HG03025 (cell line): Measurements from ENCODE around the gene ESPN.

Experiments
- ATAC-seq: cut with Tn5 transposase; IDR thresholded peaks from one replicate; pipeline ENCODE4 v1.9.1; 2021; ENCODE audit warnings: mild to moderate bottlenecking, moderate library complexity; ENCODE audit not compliant: unreplicated experiment, low FRiP score

Gene ESPN

DNA sequence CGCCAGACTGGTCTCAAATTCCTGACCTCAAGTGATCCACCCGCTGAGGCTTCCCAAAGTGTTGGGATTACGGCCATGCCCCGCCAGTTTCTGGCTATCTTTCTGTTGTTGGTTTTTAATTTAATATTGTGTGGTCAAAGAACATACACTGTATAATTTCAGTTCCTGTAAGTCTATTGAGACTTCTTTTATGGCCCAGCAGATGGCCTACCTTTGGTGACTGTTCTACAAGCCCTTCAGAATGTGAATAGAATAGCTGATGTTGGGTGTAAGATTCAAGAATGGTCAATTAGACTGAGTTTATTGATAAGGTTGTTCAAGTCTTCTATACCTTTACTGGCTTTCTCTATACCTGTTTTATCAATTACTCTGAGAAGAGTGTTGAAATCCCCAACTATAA is 15.5 kb upstream of the ESPN start:
- ATAC-seq, result no peak

DNA sequence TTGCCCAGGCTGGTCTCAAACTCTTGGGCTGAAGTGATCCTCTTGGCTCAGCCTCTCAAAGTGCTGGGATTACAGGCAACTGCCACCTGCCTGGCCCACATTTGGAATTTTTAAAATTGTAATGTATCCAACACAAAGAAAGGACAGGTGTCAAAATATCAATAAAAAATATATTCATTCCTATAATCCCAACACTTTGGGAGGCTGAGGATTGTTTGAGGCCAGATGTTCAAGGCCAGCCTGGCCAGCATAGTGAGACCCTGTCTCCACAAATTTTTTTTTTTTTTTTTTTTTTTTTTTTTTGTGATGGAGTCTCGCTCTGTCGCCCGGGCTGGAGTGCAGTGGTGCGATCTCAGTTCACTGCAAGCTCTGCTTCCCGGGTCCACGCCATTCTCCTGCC is 14.8 kb upstream of the ESPN start:
- no peak for ATAC-seq

DNA sequence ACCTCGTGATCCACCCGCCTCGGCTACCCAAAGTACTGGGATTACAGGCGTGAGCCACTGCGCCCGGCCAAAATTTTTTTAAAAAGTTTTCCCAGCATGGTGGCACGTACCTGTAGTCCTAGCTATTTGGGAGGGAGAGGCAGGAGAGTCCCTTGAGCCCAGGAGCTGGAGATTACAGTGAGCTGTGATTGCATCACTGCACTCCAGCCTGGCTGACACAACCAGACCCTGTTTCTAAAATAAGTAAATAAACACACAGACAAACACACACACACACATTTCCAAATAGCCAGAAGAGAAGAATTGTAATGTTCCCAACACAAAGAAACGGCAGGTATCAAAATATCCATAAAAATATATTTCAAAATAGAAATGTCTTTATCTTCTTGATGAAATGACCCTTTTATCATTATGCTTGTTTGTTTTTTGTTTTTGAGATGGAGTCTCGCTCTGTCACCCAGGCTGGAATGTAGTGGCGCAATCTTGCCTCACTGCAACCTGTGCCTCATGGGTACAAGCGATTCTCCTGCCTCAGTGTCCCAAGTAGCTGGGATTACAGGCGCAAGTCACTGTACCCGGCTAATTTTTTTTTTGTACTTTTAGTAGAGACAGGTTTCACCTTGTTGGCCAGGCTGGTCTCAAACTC is 14.2 kb upstream of the ESPN start:
- no peak for ATAC-seq

DNA sequence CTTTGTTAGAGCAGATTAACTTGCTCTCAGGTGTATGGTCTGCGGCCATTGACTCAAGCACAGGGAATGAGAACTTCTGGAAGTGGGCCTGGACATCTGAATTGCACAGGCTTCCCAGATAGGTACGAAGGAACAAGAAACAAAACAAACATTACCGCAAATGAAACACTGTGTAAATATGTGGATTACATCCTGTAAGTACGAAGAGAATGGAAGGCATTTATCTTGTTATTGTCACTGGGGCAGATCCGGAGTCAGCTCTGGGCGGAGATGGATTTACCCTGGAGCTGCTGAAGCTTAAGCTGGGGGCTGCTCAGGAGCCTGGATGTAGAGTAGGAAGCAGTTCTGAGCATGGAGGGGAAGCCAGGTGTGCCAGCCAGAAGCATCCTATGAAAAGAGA is 11.7 kb upstream of the ESPN start:
- no peak for ATAC-seq

DNA sequence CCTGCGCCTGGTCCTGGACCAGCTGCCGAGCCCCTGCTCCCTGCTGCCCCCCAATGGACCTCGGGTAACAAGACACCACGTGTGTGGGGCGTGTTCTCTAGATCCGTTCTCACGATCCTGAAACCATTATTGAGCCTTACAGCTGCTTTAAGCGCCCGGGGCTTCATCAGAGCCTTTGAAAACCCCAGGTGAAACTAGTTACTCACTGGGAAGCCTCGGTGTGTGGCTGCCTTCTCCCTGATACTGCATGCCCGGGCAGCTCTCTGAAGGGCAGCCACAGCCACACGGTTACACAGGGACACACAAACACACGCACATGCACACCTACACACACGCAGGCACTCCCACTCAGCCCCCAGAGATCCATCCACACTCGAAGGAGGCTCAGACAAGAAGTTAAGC is 10.1 kb upstream of the ESPN start:
- ATAC-seq, result no peak

DNA sequence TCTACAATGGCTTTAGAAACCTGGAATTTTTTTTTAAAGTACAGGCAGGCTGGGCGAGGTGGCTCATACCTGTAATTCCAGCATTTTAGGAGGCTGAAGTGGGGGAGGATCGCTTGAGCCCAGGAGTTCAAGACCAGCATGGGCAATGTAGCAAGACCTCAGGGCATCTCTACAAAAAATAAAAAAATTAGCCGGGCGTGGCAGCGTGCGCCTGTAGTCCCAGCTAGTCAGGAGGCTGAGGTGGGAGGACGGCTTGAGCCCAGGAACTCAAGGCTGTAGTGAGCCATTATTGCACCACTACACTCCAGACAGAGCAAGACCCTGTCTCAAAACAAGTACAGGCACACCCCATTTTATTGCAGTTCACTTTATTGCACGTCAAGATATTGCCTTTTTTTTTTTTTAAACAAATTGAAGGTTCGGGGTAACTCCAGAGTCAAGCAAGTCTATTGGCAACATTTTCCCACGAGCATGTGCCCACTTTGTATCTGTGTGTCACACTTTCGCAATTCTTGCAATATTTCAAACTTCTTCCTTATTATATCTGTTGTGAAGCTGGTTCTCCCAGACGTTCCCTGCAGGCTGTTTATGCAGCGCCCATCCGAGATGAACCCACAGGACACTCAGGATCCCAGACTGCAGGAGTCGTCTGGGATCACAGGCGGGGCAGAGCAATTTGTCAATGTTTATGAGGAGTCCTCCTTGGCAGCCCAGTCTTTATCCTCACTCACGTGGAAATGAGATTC is 9.5 kb upstream of the ESPN start:
- no peak for ATAC-seq

DNA sequence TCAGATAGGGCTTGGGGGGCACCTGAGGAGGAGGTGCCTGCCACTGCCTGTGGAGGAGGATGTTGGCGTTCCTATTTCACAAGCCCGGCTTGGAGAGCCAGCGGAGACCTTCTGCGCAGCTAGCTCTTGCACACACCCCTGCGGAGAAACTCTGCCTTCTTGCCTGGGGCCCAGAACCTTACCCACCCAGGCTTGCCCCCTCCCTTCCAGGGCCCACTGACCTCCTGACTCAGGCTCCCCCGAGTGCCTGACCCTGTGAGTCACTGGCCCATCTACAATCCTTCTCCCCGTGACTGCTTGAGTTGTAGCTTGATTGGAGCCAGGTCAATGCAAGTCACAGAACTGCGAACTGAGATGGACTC is 8.3 kb upstream of the ESPN start:
- ATAC-seq, result no peak

DNA sequence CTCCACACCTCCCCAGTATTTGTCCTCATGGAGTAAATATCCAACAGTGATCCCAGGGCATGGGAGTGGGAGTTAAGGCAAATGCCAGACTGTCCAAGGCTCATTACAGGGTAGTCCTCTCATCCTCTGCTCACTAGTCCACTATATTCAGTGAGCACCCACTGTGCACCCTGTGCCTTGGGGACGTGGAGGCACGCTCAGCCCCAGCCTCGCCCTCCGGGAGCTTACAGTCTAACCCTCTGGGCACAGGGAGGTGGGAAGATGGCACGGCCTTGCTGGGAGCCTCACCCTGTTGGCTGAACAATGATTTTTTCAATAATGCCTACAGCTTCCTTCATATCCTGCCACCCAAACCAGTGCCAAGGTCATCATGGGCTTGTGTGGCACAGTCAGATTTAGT is 7.7 kb upstream of the ESPN start:
- ATAC-seq, result no peak

DNA sequence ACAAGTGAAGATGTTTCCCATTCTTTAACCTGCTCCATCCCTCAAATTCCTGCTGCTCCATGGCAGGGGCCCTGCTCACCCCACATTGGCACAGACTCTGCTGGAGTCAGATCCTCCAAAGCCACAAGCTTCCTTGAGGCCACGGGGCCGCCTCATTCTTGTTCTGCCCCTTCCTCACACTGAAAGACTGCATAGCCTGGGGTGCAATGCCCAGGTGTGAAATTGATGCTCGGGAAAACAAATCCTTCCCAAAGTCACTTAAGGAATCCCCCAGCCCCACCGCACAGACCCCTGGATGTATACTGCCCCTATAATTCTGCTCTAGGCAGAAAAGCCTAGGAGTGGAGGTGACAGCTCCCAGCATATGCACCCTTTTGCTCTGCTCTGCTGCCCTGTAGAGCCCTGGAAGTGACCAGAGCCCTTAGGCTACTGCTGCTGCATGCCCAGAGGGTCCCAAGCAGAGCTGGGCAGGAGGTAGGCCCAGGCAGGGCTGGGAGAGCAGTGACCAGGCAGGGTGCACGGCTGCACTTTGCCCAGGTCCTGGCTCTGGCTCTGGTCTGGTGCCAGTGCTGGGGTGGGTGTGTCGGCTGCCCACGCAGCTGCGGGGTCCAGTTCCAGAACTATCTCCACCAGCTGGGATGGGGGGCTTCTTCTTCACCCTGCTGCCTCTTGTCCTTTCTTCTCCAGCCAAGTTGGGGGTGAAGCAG is 6.5 kb upstream of the ESPN start:
- no peak for ATAC-seq

DNA sequence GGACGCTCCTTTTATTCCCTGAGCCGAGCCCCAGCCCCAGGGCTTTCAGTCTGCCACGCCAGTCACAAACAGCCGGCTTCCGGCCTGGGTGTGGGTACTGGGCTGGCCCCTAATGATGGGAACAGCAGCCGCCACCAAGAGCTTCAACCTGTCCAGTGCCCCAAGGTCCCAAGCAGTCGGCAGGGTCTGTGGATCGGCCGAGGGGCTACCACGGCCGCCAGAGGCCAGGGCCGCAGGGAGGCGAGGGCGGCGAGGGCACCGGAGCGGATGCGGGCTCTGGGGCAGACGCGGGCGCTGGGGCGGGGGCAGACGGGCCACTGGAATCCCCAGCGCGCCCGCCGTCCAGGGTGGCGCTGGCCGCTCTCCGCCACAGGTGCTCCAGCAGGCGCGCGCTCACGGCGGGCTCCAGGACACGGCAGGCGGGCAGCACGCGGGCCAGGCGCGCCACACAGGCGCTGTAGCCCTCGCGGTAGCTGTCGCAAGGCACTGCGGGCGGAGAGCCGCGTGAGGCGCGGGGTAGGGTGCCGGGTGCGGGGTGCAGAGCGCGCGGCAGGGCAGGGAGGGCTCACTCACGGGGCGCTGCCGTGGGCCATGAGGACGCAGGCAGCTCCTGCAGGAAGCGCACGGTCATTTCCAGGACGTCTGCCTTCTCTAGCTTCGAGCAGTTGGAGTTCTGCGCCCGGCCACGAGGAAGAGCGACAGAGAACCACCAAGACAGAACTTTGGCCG is 5.7 kb upstream of the ESPN start:
- ATAC-seq, result no peak

DNA sequence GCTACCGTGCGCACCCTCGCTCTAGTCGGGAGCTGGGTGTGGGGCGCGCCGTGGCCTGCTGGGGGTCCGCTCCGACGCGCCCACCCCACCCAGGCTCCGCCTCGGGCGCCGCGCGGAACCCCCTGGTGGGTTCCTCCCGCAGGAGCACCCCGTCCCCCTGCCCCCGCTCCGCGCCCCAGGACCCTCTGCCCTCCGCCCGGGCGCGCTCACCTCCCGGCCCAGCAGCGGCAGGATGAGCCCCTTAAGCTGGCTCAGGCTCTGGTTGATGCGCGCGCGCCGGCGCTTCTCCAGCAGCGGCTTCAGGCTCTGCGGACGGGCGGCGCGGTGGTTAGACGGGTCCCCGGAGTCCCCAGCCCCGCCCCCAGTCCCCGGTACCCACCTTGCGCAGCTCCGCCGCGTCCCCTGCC is 5.2 kb upstream of the ESPN start:
- ATAC-seq, result no peak

DNA sequence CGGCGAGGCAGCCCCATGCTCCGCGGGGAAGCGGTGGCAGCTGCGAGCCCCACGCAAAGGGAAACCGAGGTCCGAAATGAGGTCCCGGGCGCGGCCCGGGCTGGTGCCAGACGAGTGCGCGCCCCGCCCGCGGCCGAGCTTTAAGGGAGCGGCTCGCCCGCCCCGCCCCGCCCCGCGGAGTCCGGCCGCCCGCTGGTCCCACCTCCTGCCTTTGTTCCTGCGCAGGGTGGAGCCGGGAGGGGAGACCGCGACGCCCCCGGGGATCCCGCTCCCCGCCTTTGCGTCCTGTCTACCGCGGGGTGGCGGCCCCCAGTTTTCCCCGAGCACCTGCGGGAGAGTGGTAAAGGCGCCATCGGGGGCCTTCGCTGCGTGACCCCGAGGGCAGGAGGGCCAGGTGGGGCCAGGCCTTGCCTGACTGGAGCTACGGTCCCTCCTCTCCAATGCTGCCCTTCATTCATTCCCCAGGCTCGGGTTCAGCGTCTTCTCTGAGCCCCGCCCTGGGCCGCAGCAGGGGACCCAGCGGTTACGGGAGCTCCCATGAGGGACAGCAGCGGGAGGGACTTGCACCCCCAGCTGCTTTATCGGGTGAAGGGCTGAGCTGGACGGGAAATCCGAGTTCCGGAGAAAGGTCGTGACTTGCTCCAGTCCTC is 4.6 kb upstream of the ESPN start, which contains the start of gene HES2:
TSS of gene HES2 (minus strand) at position 116 of the 650 bp plus-strand sequence. CDS start at position 17, 99 bp downstream.
- ATAC-seq, result no peak

DNA sequence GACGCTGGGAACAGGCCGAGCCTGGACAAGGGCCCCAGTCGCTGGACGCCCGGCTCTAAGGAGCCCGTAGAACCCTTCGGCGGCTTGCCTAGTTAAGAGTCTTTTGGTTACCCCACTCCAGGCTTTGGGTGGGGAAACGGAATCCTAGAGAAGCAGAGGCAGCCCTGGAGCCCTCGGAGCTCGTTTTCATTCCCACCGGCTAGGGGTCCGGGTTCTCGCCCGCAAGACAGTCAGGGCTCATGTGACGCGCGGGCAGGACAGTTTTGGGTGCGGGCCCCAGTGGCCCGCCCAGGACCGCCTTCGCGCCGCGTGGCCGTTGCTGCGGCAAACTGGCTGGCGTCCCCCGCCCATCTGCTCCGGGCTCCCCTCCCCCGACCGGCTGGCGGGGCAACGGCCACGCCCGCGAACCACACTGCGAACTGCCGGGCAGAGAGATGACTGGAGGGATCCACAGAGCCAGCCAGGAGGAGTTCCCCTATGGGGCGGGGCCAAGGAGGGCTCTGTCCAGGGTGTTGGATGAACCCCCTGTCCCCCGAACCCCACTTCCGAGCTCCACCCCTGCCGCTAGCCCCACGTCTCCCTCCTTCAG is 4.0 kb upstream of the ESPN start:
- ATAC-seq, result no peak

DNA sequence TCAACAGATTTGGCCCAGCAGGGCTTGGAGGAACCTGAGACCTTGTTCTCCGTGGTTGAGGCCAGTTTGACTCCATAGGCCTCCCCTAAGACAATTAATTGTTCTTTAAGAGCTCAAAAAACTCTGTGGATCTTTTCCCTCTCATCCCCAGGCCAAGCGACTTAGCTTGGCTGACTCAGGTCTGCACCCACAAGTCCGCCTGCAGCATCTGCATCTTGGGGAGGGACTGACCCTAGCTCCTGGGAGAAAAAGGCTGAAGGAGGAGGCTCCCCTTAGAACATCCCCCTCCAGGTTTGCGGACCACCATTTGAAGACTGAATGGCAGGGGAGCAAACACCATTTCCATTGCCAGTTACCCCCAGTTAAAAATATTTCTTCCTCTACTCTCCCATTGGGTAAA is 3.3 kb upstream of the ESPN start:
- ATAC-seq, result no peak

DNA sequence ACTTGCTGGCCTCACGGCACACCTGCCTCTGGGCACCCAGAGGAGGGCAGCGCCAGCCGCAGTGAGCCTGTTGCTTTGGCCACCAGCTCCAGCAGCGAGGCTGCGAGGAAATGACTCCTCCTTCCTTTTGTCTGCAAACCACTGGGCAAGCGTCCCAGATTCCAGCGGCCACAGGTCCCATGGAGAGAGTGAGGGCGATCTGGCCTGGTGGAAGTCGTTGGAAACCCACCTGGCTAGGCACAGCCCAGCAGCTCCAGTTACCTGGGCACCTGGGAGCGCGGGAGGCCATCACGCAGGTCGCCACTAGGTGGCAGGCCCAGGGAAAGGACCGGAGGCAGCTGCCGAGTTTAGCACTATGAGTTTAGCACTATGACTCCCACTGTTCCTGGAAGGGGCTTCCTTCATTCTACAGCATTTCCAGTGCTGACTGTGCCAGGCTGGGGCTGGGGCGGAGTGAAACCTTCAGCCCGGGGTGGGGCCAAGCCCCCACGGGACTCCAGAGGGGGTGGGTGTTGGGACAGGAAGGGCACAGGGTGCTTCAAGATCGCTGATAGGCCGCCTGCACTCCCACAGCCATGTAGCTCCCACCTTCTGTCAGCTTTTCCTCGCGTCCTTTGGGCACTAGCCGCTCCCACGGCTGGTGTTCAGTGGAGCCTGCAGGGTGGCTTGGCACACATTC is 1.1 kb upstream of the ESPN start:
- ATAC-seq, result no peak

DNA sequence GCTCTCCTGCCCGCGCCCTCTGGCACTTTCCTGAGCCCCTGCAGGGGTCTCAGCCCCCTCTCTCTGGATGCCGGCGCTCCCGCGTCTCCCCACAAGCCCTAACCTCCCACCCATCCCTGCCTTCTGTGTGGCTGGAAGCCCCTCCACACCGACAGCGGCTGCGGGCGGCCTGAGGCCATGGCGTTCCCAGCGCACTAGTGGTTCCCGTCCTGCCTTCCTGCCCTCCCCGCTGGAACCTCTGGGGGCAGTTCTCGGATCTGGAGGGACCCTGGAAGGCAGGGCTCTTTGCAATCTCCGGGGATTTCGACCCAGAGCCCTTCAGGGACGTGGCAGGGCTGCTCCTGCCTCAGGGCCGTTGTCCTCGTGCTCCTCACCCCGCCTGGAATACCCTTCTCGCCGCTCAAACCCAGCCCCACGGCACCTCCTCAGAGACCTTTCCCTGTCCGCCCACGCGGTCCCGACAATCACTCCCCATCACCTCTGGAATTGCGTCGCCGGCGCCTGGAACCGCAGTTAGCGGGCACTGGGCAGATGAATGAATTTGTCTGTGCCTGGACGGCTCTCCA is 493 bp upstream of the ESPN start:
- no peak for ATAC-seq

DNA sequence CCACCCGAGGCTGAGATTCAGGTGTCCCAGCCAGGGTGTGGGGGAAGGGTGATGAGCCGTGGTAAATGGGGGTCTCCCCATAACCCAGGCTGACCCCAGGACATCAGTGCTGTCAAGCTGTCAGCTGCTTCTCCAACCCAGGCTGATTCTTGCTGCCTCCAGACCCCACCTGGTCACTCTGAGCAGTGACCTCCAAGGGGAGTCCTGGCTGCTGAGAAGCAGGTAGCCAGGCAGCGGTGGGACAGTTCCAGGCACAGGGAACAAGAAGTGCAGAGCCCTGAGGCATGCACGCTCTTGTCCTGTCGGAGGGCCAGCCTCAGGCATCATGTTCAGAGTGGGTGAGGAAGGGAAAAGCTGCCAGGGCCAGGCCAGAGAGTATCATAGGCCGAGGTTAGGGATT is 1.1 kb downstream of the ESPN start:
- no peak for ATAC-seq

DNA sequence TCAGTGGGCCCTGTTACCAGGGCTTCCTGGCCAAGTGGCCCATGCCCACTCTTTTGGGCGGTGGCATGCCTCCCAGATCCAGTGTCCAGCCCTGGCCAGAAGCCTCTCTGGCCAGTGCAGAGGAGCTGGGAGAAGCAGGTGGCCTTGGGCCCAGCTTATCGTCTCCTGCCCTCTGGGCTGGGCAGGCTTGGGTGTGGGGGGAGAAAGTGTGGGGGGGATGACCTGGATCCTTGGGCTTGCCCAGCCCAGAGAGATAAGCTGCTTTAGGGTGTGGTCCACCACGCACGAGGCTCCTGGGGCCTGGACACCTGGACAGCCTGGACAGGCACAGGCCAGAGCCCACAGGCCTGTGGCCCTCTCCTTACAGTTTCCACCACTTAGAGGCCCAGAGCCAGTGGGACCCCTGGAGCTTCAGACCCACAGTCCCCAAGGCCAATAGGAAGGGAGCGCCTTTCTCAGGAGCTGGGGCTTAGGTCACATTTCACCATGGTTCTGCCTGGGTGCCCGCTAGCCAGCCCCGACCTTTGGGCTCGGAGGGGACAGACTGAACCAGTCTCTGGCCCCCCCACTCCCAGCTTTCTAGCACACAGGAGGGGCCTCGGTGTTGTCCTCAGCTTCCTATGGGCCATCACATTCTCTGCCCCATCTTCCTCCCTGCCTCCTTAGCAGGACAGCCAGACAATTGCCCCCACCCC is 1.8 kb downstream of the ESPN start:
- no peak for ATAC-seq

DNA sequence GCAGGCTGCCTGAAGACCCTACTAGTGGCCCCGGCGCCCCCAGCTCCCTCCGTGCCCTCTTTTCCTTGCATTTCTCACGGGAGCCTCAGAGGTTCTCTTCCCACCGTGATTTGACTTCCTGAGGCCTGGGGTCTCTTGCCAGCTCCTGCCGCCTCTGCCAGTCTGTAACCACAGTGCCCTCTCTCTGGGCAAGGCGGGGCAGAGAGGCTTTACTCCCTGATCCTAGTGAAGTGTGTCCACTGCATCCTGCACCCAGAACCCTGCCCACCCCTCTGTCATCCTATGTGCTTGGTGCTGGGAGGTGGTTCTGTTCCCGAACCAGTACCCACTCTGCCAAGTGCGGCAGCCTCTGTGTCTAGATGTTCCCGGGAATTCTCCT is 2.4 kb downstream of the ESPN start:
- no peak for ATAC-seq
